GM21526 (cell line): ENCODE measurements around the gene NELFE.
"Not testable (repeated sequence)": the region's sequence is repeated elsewhere in the genome, so short reads cannot be mapped to it uniquely, and the experiment has no call there.

Experiments used
- ATAC-seq: cut with Tn5 transposase; IDR thresholded peaks from one replicate; pipeline ENCODE4 v1.9.1; 2021; ENCODE audit warnings: moderate library complexity; ENCODE audit not compliant: unreplicated experiment, low FRiP score

The NELFE gene

GRCh38 chr6:31952140-31952805 is 6.5 kb downstream of the NELFE start:
- ATAC-seq = no peak

DNA sequence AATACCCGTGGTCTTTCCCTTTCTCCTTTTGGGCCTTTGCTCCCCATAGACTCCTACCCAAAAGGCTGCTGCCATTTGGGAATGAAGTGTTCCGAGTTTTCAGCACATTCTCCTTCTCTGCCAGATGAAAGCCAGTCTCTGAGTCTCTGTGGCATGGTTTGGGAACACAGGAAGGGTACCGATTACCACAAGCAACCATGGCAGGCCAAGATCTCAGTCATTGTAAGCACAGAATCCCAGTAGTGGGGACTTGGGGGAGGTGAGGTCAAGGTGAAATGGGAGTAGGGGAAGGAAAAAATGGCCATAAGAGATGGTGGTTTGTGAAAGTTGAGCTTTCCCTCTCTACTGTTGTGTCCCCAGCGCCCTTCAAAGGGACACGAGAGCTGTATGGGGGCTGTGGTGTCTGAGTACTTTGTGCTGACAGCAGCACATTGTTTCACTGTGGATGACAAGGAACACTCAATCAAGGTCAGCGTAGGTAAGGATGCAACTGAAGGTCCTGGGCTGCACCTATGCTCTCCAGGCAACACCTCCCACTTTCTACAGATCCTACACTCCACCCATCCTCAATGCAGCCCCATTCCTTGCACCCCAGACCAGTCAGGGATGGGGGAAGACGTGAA is 8.7 kb downstream of the NELFE start:
- ATAC-seq = no peak

DNA sequence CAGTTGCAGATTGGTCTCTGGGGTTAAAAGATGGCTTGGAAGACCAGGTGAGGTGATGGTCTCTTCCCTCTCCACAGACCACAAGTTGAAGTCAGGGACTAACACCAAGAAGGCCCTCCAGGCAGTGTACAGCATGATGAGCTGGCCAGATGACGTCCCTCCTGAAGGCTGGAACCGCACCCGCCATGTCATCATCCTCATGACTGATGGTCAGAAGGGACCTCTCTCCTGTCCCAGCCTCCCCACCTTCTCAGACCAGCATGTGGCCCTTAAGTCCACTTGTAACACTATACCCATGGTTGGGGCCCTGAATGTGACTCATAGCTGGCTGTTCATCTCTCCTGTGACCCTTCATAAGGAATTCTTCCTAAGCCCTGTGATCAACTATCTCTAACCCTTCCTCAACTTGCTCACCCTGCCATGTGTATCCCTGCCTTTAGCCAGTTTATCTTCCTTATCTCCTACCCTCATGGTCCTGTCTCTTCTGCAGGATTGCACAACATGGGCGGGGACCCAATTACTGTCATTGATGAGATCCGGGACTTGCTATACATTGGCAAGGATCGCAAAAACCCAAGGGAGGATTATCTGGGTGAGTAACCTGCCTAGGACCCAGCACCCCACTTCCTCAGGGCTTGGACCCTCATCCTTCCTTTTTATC is 9.9 kb downstream of the NELFE start:
- ATAC-seq = no peak

DNA sequence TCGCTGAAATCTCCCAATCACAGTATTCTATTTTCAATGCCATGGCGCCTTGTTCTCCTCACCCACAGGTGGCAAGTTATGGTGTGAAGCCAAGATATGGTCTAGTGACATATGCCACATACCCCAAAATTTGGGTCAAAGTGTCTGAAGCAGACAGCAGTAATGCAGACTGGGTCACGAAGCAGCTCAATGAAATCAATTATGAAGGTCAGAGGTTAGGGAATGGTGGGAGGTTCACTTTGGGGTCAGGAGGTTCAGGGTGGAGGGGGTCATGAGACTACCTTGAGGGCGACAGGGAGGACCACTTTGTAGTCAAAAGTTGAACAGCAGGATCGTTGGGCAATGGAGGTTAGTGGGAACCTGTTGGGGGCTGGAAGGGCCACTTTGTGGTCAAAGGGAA is 10.5 kb downstream of the NELFE start:
- no peak for ATAC-seq

DNA sequence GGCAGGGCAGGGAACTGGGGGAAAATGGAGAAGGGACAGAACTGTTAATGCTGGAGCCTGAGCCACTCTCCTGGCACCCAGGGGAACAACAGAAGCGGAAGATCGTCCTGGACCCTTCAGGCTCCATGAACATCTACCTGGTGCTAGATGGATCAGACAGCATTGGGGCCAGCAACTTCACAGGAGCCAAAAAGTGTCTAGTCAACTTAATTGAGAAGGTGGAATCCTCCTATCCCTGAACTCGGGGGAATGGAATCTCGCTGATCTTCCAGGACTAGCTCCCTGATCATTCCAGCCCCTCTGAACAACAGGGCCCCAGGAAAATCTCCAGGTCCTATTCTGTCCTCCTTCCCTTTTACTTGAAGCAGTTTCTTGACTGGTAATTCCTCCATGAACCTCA is 10.9 kb downstream of the NELFE start:
- no peak for ATAC-seq

DNA sequence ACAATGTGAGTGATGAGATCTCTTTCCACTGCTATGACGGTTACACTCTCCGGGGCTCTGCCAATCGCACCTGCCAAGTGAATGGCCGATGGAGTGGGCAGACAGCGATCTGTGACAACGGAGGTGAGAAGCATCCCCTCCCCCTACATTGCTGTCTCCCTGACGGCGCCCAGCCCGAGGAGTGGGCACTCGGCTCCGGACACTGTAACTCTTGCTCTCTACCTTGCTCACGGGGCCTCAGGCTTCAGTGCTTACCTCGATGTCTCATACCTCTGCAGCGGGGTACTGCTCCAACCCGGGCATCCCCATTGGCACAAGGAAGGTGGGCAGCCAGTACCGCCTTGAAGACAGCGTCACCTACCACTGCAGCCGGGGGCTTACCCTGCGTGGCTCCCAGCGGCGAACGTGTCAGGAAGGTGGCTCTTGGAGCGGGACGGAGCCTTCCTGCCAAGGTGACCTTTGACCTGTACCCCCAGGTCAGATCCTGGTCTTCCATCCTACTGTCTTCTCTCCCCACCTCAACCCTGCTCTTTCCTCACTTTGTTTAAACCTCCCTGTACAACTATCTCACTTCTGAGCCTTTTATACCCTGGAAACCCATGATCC is 11.6 kb downstream of the NELFE start:
- no peak for ATAC-seq

- no peak for ATAC-seq
These were observed 12.3 kb downstream of the NELFE start for GRCh38 chr6:31946370-31946885.

GRCh38 chr6:31945507-31946369 is 13.0 kb downstream of the NELFE start, which contains the start of gene CFB:
Gene CFB (plus strand): TSS chr6:31946095. CDS start chr6:31946222, 127 bp downstream.
- ATAC-seq = no peak

GRCh38 chr6:31945154-31945506 is 13.6 kb downstream of the NELFE start:
- ATAC-seq = no peak

DNA sequence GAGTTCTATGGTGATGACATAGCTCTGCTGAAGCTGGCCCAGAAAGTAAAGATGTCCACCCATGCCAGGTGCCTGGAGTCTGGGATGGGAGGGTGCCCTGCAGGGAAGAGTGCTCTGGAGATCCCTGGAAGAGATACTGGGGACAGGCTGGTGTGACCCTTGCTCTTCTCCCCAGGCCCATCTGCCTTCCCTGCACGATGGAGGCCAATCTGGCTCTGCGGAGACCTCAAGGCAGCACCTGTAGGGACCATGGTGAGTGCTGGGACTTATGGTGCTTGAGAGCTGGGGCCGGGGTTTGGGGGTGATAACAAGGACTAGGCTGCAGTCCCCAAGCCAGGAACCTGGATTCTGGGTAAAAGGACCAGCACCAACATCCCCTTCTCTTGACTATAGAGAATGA is 15.0 kb downstream of the NELFE start:
- no peak for ATAC-seq

- no peak for ATAC-seq
These were observed 18.5 kb downstream of the NELFE start for GRCh38 chr6:31940256-31940664.

DNA sequence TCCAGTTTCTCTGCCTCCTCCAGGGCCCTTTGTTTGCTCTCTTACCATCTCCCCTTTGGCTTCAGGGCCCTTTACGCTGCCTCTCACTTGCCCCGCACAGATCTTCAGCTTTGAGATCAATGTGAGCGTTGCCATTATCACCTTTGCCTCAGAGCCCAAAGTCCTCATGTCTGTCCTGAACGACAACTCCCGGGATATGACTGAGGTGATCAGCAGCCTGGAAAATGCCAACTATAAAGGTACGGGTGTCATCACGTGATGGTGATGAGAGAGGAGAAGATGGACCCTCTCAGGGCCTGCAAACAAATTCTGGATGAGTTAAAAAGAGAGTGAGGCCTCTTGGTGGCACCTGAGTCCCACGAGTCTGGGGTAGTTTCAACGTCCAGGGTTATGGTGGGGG is 22.9 kb downstream of the NELFE start:
- no peak for ATAC-seq

- ATAC-seq = no peak
These were observed 23.8 kb downstream of the NELFE start for GRCh38 chr6:31935021-31935420.

GRCh38 chr6:31933537-31933936 is 25.2 kb downstream of the NELFE start:
- ATAC-seq = no peak

GRCh38 chr6:31932137-31932536 is 26.6 kb downstream of the NELFE start:
- not testable (repeated sequence) for ATAC-seq

- ATAC-seq = no peak
These were observed 27.8 kb downstream of the NELFE start for GRCh38 chr6:31930962-31931361.

GRCh38 chr6:31928672-31928939 is 30.2 kb downstream of the NELFE start:
- ATAC-seq = no peak

- ATAC-seq = no peak
These were observed 30.7 kb downstream of the NELFE start for GRCh38 chr6:31927863-31928671.

DNA sequence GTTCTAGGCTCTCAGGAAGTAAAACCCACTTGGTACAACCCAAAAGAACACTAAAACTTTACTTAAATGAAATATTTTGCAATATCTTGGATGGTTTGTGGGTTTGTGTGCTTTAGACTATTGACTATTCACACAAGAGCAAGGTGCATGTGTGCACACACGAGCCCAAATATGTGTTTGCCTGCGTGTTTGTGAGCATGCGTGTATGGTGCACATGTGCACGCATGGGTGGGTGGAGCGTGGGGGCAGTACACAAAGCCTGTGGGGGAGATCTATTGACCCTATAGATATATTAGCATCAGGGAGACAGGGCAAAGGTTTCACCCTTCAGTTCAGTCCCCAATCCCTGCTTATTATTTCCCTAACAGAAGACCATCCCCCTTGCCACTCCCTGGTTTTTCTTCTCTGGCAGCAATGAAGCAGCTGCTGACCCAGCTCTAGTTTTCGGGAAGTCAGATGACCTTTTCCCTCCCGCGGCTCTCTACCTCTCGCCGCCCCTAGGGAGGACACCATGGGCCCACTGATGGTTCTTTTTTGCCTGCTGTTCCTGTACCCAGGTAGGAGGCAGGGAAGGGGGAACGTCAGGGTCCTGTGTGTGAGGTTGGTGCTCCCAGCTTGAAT is 31.4 kb downstream of the NELFE start, which contains the start of gene C2:
Gene C2, plus strand, starts transcription at position 476 of the 621 bp plus-strand sequence. Its CDS starts 36 bp downstream, at position 512.
- no peak for ATAC-seq
